PFSK-1 (cell line): ENCODE results near the gene UTP4.

Experiments
- FOXP2 ChIP-seq: optimal IDR thresholded peaks from 2 replicates; pipeline ENCODE3; 2011; ENCODE audit warnings: borderline replicate concordance, control low read depth, inconsistent platforms; ENCODE audit not compliant: insufficient read depth; ENCODE audit errors: extremely low read length, extremely low read depth
- POLR2AphosphoS5 ChIP-seq: IDR thresholded peaks from 2 replicates; pipeline ENCODE4 v1.6.1; 2012; ENCODE audit warnings: low read depth, mild to moderate bottlenecking, control low read depth, low read length, moderate library complexity
- REST ChIP-seq, 2 experiments: IDR thresholded peaks; 2 replicates each; pipeline versions ENCODE4 v1.6.1 to v1.8.0; 2011 to 2012; ENCODE audit warnings: low read depth in 2 of 2, low read length in 2 of 2, control low read depth in 1 of 2, inconsistent platforms in 1 of 2, mild to moderate bottlenecking in 1 of 2, moderate library complexity in 1 of 2; ENCODE audit not compliant: insufficient read depth in 1 of 2
- SIN3A ChIP-seq: IDR thresholded peaks from 2 replicates; pipeline ENCODE4 v1.6.1; 2012; ENCODE audit warnings: mild to moderate bottlenecking, low read length, moderate library complexity, borderline replicate concordance; ENCODE audit not compliant: insufficient read depth
- TAF1 ChIP-seq: IDR thresholded peaks from 2 replicates; pipeline ENCODE4 v1.6.1; 2012; ENCODE audit warnings: low read length, control low read depth, borderline replicate concordance; ENCODE audit not compliant: insufficient read depth

Gene UTP4

DNA sequence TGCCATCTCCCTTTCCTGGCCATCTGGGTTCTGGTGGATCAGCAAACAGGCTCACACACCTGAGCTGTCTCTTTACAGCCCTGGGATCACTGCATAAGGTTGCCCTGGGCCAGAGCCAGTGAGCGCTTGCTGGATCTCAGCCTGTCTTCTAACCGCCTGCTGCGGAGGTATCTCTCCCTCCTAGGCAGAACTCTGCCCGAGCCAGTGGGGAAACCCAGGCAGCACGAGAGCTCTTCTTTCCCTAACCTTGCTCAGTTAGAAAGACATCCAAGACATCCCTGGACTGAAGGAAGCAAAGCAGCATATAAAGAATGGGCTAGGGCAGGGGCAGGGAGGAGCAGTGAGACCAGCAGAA is 20.6 kb upstream of the UTP4 start:
- TF ChIP-seq POLR2AphosphoS5 (no peak), FOXP2 (no peak), SIN3A (no peak), REST (IDR thresholded peaks at IDR 0.05; ENCODE audit: insufficient read depth in 1 of 2, low read depth in 2 of 2, low read length in 2 of 2) (no peak), TAF1 (no peak)

DNA sequence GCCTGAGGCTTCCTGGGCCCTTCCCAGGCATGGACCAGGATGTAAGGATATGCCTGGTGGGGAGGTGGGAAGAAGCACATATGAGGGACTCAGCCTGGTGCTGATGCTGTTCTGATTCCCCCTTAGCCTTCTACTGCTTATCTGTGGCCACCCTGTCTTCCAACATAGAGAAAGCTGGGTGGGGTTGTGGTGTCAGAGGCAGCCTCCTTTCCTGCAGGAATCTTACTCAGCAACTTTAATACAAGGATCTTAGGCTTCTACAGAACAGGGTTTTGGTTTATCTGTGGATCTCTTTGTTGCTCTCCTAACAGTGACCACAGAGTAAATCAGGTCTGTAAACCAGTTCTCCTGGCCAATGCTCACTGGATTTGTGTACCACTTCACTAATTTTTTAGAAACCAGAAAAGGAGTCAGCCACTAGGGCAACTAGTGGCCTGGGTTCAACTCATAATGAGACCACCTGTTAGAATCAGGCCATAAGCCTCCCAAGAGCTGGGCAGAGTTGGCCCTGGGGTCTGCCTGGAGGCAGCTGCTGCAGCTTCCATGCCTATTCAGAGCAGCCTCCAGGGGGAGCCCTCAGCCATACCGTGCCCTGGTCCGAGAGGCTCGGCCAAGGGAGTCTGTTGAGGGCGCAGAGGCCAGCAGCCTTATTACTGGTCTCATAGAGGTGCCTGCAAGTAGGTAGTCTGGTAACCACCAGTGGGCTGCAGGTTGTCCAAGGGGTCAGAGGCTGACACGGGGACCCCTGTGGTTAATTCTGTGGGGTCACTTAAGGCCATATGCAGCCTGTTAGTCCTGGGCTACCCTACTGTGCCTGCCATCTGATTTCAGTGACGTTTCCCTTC is 19.9 kb upstream of the UTP4 start:
- no peak for TF ChIP-seq REST (IDR thresholded peaks at IDR 0.05; ENCODE audit: insufficient read depth in 1 of 2, low read depth in 2 of 2, low read length in 2 of 2)
- TF ChIP-seq SIN3A = no peak
- TF ChIP-seq POLR2AphosphoS5 = no peak
- TF ChIP-seq TAF1 = no peak
- TF ChIP-seq FOXP2 = no peak

- TF ChIP-seq TAF1 = no peak
- no peak for TF ChIP-seq REST (IDR thresholded peaks at IDR 0.05; ENCODE audit: insufficient read depth in 1 of 2, low read depth in 2 of 2, low read length in 2 of 2)
These were observed 19.2 kb upstream of the UTP4 start for GRCh38 chr16:69113216-69113615.

DNA sequence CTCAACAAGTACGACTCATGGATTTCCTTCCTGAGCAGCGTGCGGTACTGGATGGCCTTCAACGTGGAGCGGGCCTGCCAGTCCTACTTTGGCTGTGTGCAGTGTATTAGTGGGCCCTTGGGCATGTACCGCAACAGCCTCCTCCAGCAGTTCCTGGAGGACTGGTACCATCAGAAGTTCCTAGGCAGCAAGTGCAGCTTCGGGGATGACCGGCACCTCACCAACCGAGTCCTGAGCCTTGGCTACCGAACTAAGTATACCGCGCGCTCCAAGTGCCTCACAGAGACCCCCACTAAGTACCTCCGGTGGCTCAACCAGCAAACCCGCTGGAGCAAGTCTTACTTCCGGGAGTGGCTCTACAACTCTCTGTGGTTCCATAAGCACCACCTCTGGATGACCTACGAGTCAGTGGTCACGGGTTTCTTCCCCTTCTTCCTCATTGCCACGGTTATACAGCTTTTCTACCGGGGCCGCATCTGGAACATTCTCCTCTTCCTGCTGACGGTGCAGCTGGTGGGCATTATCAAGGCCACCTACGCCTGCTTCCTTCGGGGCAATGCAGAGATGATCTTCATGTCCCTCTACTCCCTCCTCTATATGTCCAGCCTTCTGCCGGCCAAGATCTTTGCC is 18.0 kb upstream of the UTP4 start:
- TF ChIP-seq REST (IDR thresholded peaks at IDR 0.05; ENCODE audit: insufficient read depth in 1 of 2, low read depth in 2 of 2, low read length in 2 of 2) (no peak), SIN3A (no peak), TAF1 (no peak), FOXP2 (no peak), POLR2AphosphoS5 (no peak)

- no peak for TF ChIP-seq FOXP2
- TF ChIP-seq TAF1 = no peak
- TF ChIP-seq SIN3A = no peak
These were observed 17.5 kb upstream of the UTP4 start for GRCh38 chr16:69114976-69115355.
